Activated CD4-positive, alpha-beta T cell treated with anti-CD3 and anti-CD28 coated beads, Interleukin-2, amount 10 ng/mL, durations not matched to agents 7 days and 5 days (primary cell): ENCODE data around the gene SFXN3. TPM values are rescaled to one million over a fixed set of nuclear protein-coding genes. Genes with fewer than 3 reads are reported as not detected.

ENCODE experiments used
- CTCF ChIA-PET: fragments of 350-600 bp; sonication (Branson Sonifier 250); formaldehyde crosslinking; loops from one replicate; lab custom pipeline; 2021; ENCODE audit warnings: antibody characterized with exemption; lab: Charles Lee
- POLR2A ChIA-PET: fragments of 350-600 bp; sonication (Branson Sonifier 250); formaldehyde crosslinking; loops from one replicate; lab custom pipeline; 2021; ENCODE audit warnings: antibody characterized with exemption; lab: Charles Lee
- DNase-seq: peaks from one replicate; pipeline ENCODE4 v3.0.0-alpha.2; 2020
- H3K27ac Mint-ChIP-seq: one replicate; pipeline ENCODE4 v1.8.0; 2021; ENCODE audit warnings: mild to moderate bottlenecking, moderate library complexity, mixed read lengths
- H3K27me3 Mint-ChIP-seq: one replicate; pipeline ENCODE4 v1.8.0; 2021; ENCODE audit warnings: mixed read lengths
- H3K36me3 Mint-ChIP-seq: one replicate; pipeline ENCODE4 v1.8.0; 2021; ENCODE audit warnings: low read depth, mixed read lengths
- H3K4me1 Mint-ChIP-seq: one replicate; pipeline ENCODE4 v1.8.0; 2021; ENCODE audit warnings: mixed read lengths
- H3K4me3 Mint-ChIP-seq: one replicate; pipeline ENCODE4 v1.8.0; 2021; ENCODE audit warnings: mild to moderate bottlenecking, moderate library complexity, mixed read lengths
- H3K9me3 Mint-ChIP-seq: one replicate; pipeline ENCODE4 v1.8.0; 2021; ENCODE audit warnings: mixed read lengths
- total RNA-seq, 2 experiments: library from RNA; stranded (reverse); gene quantifications; one replicate each; pipeline ENCODE4 v1.2.3, GENCODE V29; 2021

SFXN3 gene
- total RNA-seq, 2 experiments from 2014 or later = 39.5 to 43.5 TPM

GRCh38 chr10:101080933-101081931 is 50.2 kb downstream of the SFXN3 start:
- Mint-ChIP-seq H3K36me3 (no peaks in the 10 kb centered on the region), H3K27ac (no peak overlapping the region), H3K27me3 (peaks cover 35% of the 10 kb centered on the region), H3K4me1 (no peaks in the 10 kb centered on the region), H3K9me3 (no peaks in the 10 kb centered on the region), H3K4me3 (no peak overlapping the region)
- POLR2A ChIA-PET = no interaction called here
- DNase-seq = no peak
- CTCF ChIA-PET = interaction anchor here (0.7 to 1.2 kb wide), 2 partner anchors 15 to 40 kb away, joined by 3 to 4 read pairs; no protein-coding TSS in a partner anchor

GRCh38 chr10:101085846-101086245 is 54.8 kb downstream of the SFXN3 start:
- no peak for DNase-seq
- Mint-ChIP-seq H3K9me3 (no peaks in the 10 kb centered on the region), H3K4me1 (no peaks in the 10 kb centered on the region), H3K36me3 (no peaks in the 10 kb centered on the region), H3K27me3 (peaks cover 48% of the 10 kb centered on the region), H3K27ac (no peak overlapping the region), H3K4me3 (no peak overlapping the region)
- ChIA-PET CTCF (interaction anchor here (0.6 to 4.5 kb wide), 4 partner anchors 10 to 518 kb away, joined by 3 to 21 read pairs (median 4); no protein-coding TSS in a partner anchor), POLR2A (no interaction called here)

- Mint-ChIP-seq H3K4me3 (no peak overlapping the region), H3K4me1 (no peaks in the 10 kb centered on the region), H3K36me3 (no peaks in the 10 kb centered on the region), H3K9me3 (no peaks in the 10 kb centered on the region), H3K27ac (no peak overlapping the region), H3K27me3 (peaks cover 50% of the 10 kb centered on the region)
- ChIA-PET POLR2A (no interaction called here), CTCF (interaction anchor here (1.4 to 4.5 kb wide), 3 partner anchors 8 to 15 kb away, joined by 4 to 21 read pairs (median 6); no protein-coding TSS in a partner anchor)
- DNase-seq = no peak
These were observed 56.3 kb downstream of the SFXN3 start for GRCh38 chr10:101087376-101087775.

- H3K36me3 Mint-ChIP-seq = no peaks in the 10 kb centered on the region
- H3K4me1 Mint-ChIP-seq = no peaks in the 10 kb centered on the region
- no peak overlapping the region for H3K4me3 Mint-ChIP-seq
- POLR2A ChIA-PET = no interaction called here
- no peak overlapping the region for H3K27ac Mint-ChIP-seq
- DNase-seq = no peak
- CTCF ChIA-PET = interaction anchor here (0.5 to 2.0 kb wide), 4 partner anchors 9 to 430 kb away, joined by 3 to 6 read pairs (median 4); no protein-coding TSS in a partner anchor
- H3K9me3 Mint-ChIP-seq = no peaks in the 10 kb centered on the region
- H3K27me3 Mint-ChIP-seq = peaks cover 54% of the 10 kb centered on the region
These were observed 56.9 kb downstream of the SFXN3 start for GRCh38 chr10:101087965-101088364.

DNA sequence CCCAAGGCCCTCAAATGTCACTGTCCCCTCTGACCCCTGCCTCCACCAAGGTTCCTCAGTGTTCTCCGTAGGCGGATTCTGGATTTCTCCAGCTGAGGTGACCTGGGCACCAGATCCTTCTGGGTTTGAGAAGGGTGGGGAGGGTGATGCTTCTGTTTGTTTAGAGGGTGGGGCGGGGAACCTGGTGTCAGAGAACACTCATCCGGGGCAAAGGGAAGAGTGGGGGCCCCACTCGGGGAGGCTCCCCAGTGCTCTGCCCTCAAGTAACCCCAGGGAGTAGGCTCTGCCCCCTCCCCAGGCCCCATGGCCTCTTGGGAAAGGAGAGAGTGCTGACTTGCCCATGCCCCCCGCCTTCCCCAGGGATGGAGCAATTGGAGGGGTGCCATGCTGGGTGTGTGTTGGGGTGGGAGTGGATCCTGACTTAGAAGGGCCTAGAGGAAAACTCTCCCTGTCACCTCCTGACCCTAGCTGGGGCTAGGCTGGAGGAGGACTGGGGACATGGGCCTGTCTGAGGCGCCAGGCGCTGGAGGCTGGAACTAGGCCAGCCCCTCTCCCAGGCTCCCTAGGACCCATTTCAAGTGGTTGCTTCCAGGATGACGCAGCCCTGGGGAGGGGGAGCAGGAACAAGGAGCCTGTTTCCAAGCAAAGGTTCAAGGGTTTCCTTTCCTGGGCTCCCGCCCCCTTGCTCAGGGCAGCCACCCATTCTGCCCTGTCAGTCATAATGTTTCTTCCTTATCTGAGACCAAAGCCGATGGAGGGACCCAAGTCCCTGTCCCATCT is 58.7 kb downstream of the SFXN3 start:
- Mint-ChIP-seq H3K4me3 (no peak overlapping the region), H3K27me3 (peaks cover 49% of the 10 kb centered on the region), H3K36me3 (no peaks in the 10 kb centered on the region), H3K4me1 (no peaks in the 10 kb centered on the region), H3K9me3 (no peaks in the 10 kb centered on the region), H3K27ac (no peak overlapping the region)
- CTCF ChIA-PET = interaction anchor here (1.1 to 2.0 kb wide), 2 partner anchors 11 to 76 kb away, joined by 3 to 6 read pairs; no protein-coding TSS in a partner anchor
- POLR2A ChIA-PET = no interaction called here
- no peak for DNase-seq

GRCh38 chr10:101090597-101090996 is 59.6 kb downstream of the SFXN3 start:
- Mint-ChIP-seq H3K4me1 (no peaks in the 10 kb centered on the region), H3K9me3 (no peaks in the 10 kb centered on the region), H3K27ac (no peak overlapping the region), H3K36me3 (no peaks in the 10 kb centered on the region), H3K4me3 (no peak overlapping the region), H3K27me3 (peaks cover 41% of the 10 kb centered on the region)
- ChIA-PET POLR2A (no interaction called here), CTCF (no interaction called here)
- no peak for DNase-seq

Other genes starting within 250 kb of the SFXN3 start
- gene SLF2, start 118.3 kb upstream of the SFXN3 start, total RNA-seq = 10 to 100 TPM; 39.1 to 41.3 TPM
- 1 to 10 TPM; 1.1 to 1.6 TPM for gene SEMA4G, start 61.7 kb upstream of the SFXN3 start, total RNA-seq
- gene MRPL43, start 43.7 kb upstream of the SFXN3 start, total RNA-seq = 10 to 100 TPM; 55.9 to 57.0 TPM
- 10 to 100 TPM in 1 of 2 experiments, 1 to 10 TPM in 1; 9.9 to 11.6 TPM for gene TWNK, start 43.7 kb upstream of the SFXN3 start, total RNA-seq
- 10 to 100 TPM; 17.5 to 18.8 TPM for gene LZTS2, start 31.4 kb upstream of the SFXN3 start, total RNA-seq
- gene PDZD7, start 105 bp upstream of the SFXN3 start, total RNA-seq = under 1 TPM; 0.65 to 0.74 TPM
- under 1 TPM; 0.27 to 0.55 TPM for gene KAZALD1, start 30.8 kb downstream of the SFXN3 start, total RNA-seq
- gene TLX1, start 100.1 kb downstream of the SFXN3 start, total RNA-seq = not detected
- not detected for gene LBX1, start 198.2 kb downstream of the SFXN3 start, total RNA-seq